Spleen (tissue), 11 donors: ENCODE data around the gene RASAL3. TPM values are rescaled to one million over a fixed set of nuclear protein-coding genes. Genes with fewer than 3 reads are reported as not detected.

Source experiments
- DNase-seq: peaks from one replicate; pipeline ENCODE4 v3.0.0-alpha.2; 2020
- H3K27ac ChIP-seq, 8 donors: fragments of 200-600 bp; sonication (generic) in 7 of 8; 1 replicate in 4 of 8; 2 replicates in 4 of 8; pipeline versions ENCODE4 v1.5.0 to v1.8.0; 2016 to 2021; ENCODE audit warnings: inconsistent platforms in 4 of 8, mild to moderate bottlenecking in 4 of 8, moderate library complexity in 1 of 8
- H3K27me3 ChIP-seq, 7 donors: fragments of 200-600 bp; sonication (generic) in 6 of 7; replicated peaks in 1 of 7; 1 replicate in 4 of 7; 2 replicates in 3 of 7; pipeline versions ENCODE4 v1.5.0 to v1.8.0; 2016 to 2021; ENCODE audit warnings: inconsistent platforms in 3 of 7, mild to moderate bottlenecking in 1 of 7
- H3K36me3 ChIP-seq, 6 donors: fragments of 200-600 bp; sonication (generic) in 5 of 6; 1 replicate in 4 of 6; 2 replicates in 2 of 6; pipeline versions ENCODE4 v1.5.0 to v1.8.0; 2016 to 2021; ENCODE audit warnings: inconsistent platforms in 2 of 6
- H3K4me1 ChIP-seq, 6 donors: fragments of 200-600 bp; sonication (generic) in 5 of 6; 1 replicate in 3 of 6; 2 replicates in 3 of 6; pipeline versions ENCODE4 v1.5.0 to v1.8.0; 2016 to 2021; ENCODE audit warnings: inconsistent platforms in 3 of 6
- H3K4me3 ChIP-seq, 8 donors: fragments of 200-600 bp; sonication (generic) in 7 of 8; 1 replicate in 4 of 8; 2 replicates in 4 of 8; pipeline versions ENCODE4 v1.5.0 to v1.8.0; 2016 to 2021; ENCODE audit warnings: inconsistent platforms in 4 of 8, mild to moderate bottlenecking in 4 of 8, moderate library complexity in 2 of 8
- H3K9me3 ChIP-seq, 8 donors: fragments of 200-600 bp; sonication (generic) in 7 of 8; 1 replicate in 4 of 8; 2 replicates in 4 of 8; pipeline versions ENCODE4 v1.5.0 to v1.8.0; 2016 to 2021; ENCODE audit warnings: inconsistent platforms in 4 of 8
- POLR2A ChIP-seq, 3 donors: fragments of 450-650 bp; IDR thresholded peaks; one replicate each; pipeline ENCODE4 v1.5.1; 2017; ENCODE audit warnings: antibody characterized with exemption in 3 of 3, mild to moderate bottlenecking in 1 of 3
- POLR2AphosphoS5 ChIP-seq, 3 donors: sonication (generic); formaldehyde crosslinking; IDR thresholded peaks; one replicate each; pipeline ENCODE4 v1.5.1; 2017; ENCODE audit warnings: antibody characterized with exemption in 3 of 3
- WGBS, 5 donors: extraction: QIAGEN DNeasy Blood & Tissue Kit in 3 of 5; methylation state at CpG; one replicate each; pipeline versions ENCODE4 v1.1.5 to v1.1.7; 2013 to 2018; 5-methylcytosine and 5-hydroxymethylcytosine counted together
- intact Hi-C: fragments of 100-400 bp; cut with DNase I; formaldehyde crosslinking; loops from one replicate; pipeline ENCODE4 v1.15.0; 2023; ENCODE audit warnings: low total_unique reads
- polyA plus RNA-seq, 3 donors: library from polyadenylated mRNA; stranded (reverse); fragments of 200-250 nt; gene quantifications; one replicate each; pipeline ENCODE4 v1.2.1, GENCODE V29; 2013
- total RNA-seq, 7 donors: library from RNA; depleted of rRNA in 3 of 7; stranded (reverse); fragments of >200 nt in 3 of 7; fragmentation: NEBNext Ultra II Directional in 4 of 7; extraction: Animal tissue kit (Norgen Biotek cat#: 25700) in 4 of 7; gene quantifications; one replicate each; pipeline versions ENCODE4 v1.1.0 to v1.2.1, GENCODE V29; 2016 to 2021
- TF ChIP-seq, protein P1 (sequence below), 11 experiments: fragments of 200-600 bp in 7 of 11; fragments of 450-650 bp in 4 of 11; sonication (generic) in 4 of 11; IDR thresholded peaks in 8 of 11; conservative IDR thresholded peaks in 3 of 11; 1 replicate in 7 of 11; 2 replicates in 4 of 11; pipeline versions ENCODE4 v1.4.0 to v1.8.0; 2016 to 2021; ENCODE audit warnings: antibody characterized with exemption in 11 of 11, inconsistent platforms in 4 of 11, mild to moderate bottlenecking in 1 of 11
- donor health status: healthy with polysubstance abuse.
- donor health status: DM: no; HTN: no; CAD: no; lungs with moderate emphysema.
- donor health status: DM: no; HTN: no; CAD: no.
- donor health status: Bipolar disorder and iron deficiency.
- donor health status: healthy.
- donor health status: DM: no; HTN: no; CAD: no.
- donor health status: DM: yes; HTN: yes; CAD: no.

The RASAL3 gene
- total and polyA plus RNA-seq, 10 donors: 31.7 to 79.1 (median 62.2) TPM

DNA sequence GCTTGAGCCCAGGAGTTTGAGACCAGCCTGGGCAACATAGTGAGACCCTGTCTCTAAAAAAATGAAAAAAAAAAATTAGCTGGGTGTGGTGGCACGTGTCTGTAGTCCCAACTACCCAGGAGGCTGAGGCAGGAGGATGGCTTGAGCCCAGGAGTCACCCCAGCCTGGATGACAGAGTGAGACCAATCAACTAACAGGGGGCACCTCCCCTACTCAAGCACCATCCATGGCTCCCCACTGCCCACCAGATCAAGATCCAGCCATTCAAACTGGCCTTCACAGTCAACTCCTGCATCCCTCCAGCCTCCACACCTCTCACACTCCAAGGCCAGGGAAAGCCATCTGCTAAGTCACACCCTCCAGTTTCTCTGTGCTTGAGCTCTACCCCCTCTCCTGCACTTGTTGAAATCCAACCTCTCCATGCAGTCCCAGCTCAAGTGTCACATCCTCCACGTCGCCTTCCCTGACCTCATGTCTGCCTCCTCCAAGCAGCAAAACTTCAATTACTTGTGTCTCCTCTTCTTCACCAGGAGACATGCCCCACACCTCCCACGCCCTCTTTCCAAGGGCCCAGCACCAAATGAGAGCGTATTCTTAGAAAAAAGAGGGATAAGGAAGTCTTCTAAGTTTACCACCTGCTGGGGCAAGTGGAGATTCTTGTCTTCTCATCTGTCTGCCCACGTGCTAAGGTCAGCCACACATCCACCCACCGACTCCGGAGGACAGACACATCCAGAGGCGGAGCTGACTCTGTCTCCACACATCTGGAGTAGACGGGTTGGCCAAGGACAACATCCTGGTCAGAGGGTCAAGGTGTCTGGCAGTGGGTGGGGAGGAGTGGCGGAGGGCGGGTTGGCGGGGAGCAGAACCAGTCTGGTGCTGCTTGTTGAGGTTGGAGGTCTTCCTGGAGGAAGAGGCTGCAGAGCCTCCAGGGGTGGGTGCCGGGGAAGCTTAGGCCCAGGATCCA is 43.0 kb upstream of the RASAL3 start:
- TF ChIP-seq POLR2A (IDR thresholded peaks at IDR 0.05) (no peak), POLR2AphosphoS5 (IDR thresholded peaks at IDR 0.05) (no peak)
- TF ChIP-seq, protein P1, sequence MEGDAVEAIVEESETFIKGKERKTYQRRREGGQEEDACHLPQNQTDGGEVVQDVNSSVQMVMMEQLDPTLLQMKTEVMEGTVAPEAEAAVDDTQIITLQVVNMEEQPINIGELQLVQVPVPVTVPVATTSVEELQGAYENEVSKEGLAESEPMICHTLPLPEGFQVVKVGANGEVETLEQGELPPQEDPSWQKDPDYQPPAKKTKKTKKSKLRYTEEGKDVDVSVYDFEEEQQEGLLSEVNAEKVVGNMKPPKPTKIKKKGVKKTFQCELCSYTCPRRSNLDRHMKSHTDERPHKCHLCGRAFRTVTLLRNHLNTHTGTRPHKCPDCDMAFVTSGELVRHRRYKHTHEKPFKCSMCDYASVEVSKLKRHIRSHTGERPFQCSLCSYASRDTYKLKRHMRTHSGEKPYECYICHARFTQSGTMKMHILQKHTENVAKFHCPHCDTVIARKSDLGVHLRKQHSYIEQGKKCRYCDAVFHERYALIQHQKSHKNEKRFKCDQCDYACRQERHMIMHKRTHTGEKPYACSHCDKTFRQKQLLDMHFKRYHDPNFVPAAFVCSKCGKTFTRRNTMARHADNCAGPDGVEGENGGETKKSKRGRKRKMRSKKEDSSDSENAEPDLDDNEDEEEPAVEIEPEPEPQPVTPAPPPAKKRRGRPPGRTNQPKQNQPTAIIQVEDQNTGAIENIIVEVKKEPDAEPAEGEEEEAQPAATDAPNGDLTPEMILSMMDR (IDR thresholded peaks at IDR 0.05 in 8 of 11, conservative IDR thresholded peaks at IDR 0.05 in 3 of 11): no peak
- WGBS, 5 donors: 71 to 79% (median 76%) methylated on average over 14 of the region's 14 CpGs
- DNase-seq: no peak
- no peak overlapping the region for H3K4me3 ChIP-seq
- intact Hi-C loops: no loop called here
- peaks cover 3 to 16% (median 10%) of the 10 kb centered on the region in 6 donors for H3K4me1 ChIP-seq
- peaks cover 0 to 72% (median 30%) of the 10 kb centered on the region in 7 donors for H3K27me3 ChIP-seq
- no peaks in the 10 kb centered on the region for H3K36me3 ChIP-seq
- no peaks in the 10 kb centered on the region for H3K9me3 ChIP-seq
- H3K27ac ChIP-seq: no peak overlapping the region

DNA sequence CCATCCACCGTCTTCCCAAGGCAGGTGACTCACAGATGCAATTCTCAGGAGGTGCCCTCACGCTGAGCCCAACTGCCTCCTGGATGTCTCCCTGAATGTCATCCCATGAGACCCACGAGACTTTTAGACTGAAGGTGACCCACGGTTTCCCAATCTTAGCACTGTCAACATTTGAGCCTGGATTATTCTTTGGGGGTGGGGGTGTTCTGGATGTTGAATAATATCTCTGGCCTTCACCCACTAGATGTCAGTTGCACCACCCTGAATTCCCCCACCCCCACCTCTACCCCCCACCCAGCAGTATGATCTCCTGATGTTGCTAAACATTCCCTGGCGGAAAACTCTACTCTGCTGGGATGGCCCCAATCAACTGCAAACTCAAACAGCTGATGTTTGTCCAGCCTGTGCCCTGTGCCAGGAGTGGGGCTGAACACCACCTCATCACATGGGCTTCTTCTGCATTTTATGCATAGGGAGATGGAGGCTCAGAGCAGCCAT is 41.8 kb upstream of the RASAL3 start:
- Histone ChIP-seq H3K9me3 (no peaks in the 10 kb centered on the region), H3K36me3 (no peaks in the 10 kb centered on the region), H3K27me3 (peaks cover 0 to 63% (median 23%) of the 10 kb centered on the region in 7 donors), H3K27ac (no peak overlapping the region), H3K4me3 (no peak overlapping the region), H3K4me1 (peaks cover 3 to 16% (median 10%) of the 10 kb centered on the region in 6 donors)
- TF ChIP-seq POLR2AphosphoS5 (IDR thresholded peaks at IDR 0.05) (no peak), POLR2A (IDR thresholded peaks at IDR 0.05) (no peak)
- TF ChIP-seq, protein P1 (IDR thresholded peaks at IDR 0.05 in 8 of 11, conservative IDR thresholded peaks at IDR 0.05 in 3 of 11): no peak
- 71 to 85% (median 80%) methylated on average over 5 of the region's 5 CpGs for WGBS, 5 donors
- intact Hi-C loops: no loop called here
- DNase-seq: no peak

DNA sequence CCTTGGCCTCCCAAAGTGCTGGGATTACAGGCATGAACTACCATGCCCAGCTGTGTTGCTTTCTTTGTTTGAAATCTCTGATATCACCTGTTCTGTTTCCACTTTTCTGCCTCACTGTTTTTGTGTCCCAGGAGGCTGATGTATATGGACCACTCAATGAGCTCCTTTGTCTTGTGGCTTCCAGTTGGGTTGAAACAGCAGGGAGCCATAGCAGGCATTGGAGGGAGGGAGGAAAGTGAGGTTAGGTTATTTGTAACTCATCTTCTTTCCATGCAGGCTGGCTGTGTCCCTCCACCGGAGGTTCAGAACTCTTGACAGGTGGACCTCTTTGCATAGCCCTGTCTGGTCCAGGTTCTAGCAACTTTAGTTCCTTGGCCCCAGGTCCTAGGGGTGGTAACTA is 37.9 kb upstream of the RASAL3 start:
- whole genome bisulfite sequencing, 5 donors: 48 to 75% (median 71%) methylated on average over 1 of the region's 1 CpG

More for the DNA sequence above, 37.9 kb upstream of the RASAL3 start:
- H3K27me3 ChIP-seq: peaks cover 0 to 41% (median under 1%) of the 10 kb centered on the region in 7 donors
- H3K4me1 ChIP-seq: no peaks in the 10 kb centered on the region
- intact Hi-C loops: no loop called here
- DNase-seq: no peak
- no peaks in the 10 kb centered on the region for H3K36me3 ChIP-seq
- no peaks in the 10 kb centered on the region for H3K9me3 ChIP-seq
- TF ChIP-seq POLR2A (IDR thresholded peaks at IDR 0.05) (no peak), POLR2AphosphoS5 (IDR thresholded peaks at IDR 0.05) (no peak)
- TF ChIP-seq, protein P1 (IDR thresholded peaks at IDR 0.05 in 8 of 11, conservative IDR thresholded peaks at IDR 0.05 in 3 of 11): no peak
- H3K27ac ChIP-seq: no peak overlapping the region
- H3K4me3 ChIP-seq: no peak overlapping the region
